ENCODE measurements around the gene TP53. TPM values are rescaled to one million over a fixed set of nuclear protein-coding genes. Genes with fewer than 3 reads are reported as not detected.
A peak's percentile ranks its signal among the peaks of the same experiment; 100 is the strongest.

The TP53 gene
- polyA plus RNA-seq, 3 donors: 16.2 to 35.1 (median 25.8) TPM

GRCh38 chr17:7640783-7641182 is 46.5 kb downstream of the TP53 start:
- Mint-ChIP-seq H3K9me3 (peaks cover 0 to 12% (median 4%) of the 10 kb centered on the region in 7 donors), H3K27ac (no peak overlapping the region), H3K27me3 (ENCODE audit: low read depth in 3 of 3) (peaks cover 5 to 8% (median 5%) of the 10 kb centered on the region in 3 donors), H3K4me3 (no peak overlapping the region), H3K4me1 (peaks cover 33% of the 10 kb centered on the region), H3K36me3 (peaks cover 0 to 3% of the 10 kb centered on the region in 2 donors)
- 97% methylated on average over 22 of the region's 26 CpGs for WGBS (ENCODE audit: insufficient coverage)
- Histone ChIP-seq H3K79me2 (ENCODE audit: insufficient read depth, low read length) (no peaks in the 10 kb centered on the region), H2AFZ (ENCODE audit: insufficient read depth, low read depth, low read length, poor library complexity, severe bottlenecking) (no peak overlapping the region), H3K9ac (ENCODE audit: insufficient read depth, low read length, poor library complexity, severe bottlenecking) (no peak overlapping the region), H3K27ac (ENCODE audit: low read depth in 1 of 2, low read length in 2 of 2) (no peak overlapping the region), H3K9me3 (replicated peaks in 1 of 2; ENCODE audit: control insufficient read depth in 1 of 2, insufficient read depth in 1 of 2, low read length in 2 of 2) (no peaks in the 10 kb centered on the region), H3K27me3 (ENCODE audit: control insufficient read depth in 2 of 2, insufficient read depth in 2 of 2, low read length in 2 of 2) (no peaks in the 10 kb centered on the region), H3K4me3 (replicated peaks in 1 of 3; ENCODE audit: low read depth in 2 of 3, low read length in 3 of 3) (no peak overlapping the region), H3K36me3 (replicated peaks in 1 of 2; ENCODE audit: control insufficient read depth in 1 of 2, insufficient read depth in 2 of 2, low read length in 2 of 2) (no peaks in the 10 kb centered on the region), H4K20me1 (ENCODE audit: insufficient read depth, low read length) (no peaks in the 10 kb centered on the region), H3K4me1 (ENCODE audit: control insufficient read depth in 1 of 2, insufficient read depth in 2 of 2, low read length in 2 of 2) (peaks cover 20 to 28% of the 10 kb centered on the region in 2 donors), H3K4me2 (replicated peaks; ENCODE audit: extremely low read depth, low read length, poor library complexity, severe bottlenecking) (no peak overlapping the region)
- TF ChIP-seq CTCF (IDR thresholded peaks at IDR 0.05): no peak
- no peak for DNase-seq
- intact Hi-C loops (cut with micrococcal nuclease): no loop called here

GRCh38 chr17:7636163-7636562 is 51.1 kb downstream of the TP53 start:
- peaks cover 0 to 3% (median 0%) of the 10 kb centered on the region in 7 donors for H3K9me3 Mint-ChIP-seq
- peaks cover 2 to 11% (median 8%) of the 10 kb centered on the region in 3 donors for H3K27me3 Mint-ChIP-seq (ENCODE audit: low read depth in 3 of 3)
- Histone ChIP-seq H4K20me1 (ENCODE audit: insufficient read depth, low read length) (no peaks in the 10 kb centered on the region), H3K27ac (ENCODE audit: low read depth in 1 of 2, low read length in 2 of 2) (no peak overlapping the region), H3K9me3 (replicated peaks in 1 of 2; ENCODE audit: control insufficient read depth in 1 of 2, insufficient read depth in 1 of 2, low read length in 2 of 2) (no peaks in the 10 kb centered on the region), H3K36me3 (replicated peaks in 1 of 2; ENCODE audit: control insufficient read depth in 1 of 2, insufficient read depth in 2 of 2, low read length in 2 of 2) (no peaks in the 10 kb centered on the region), H3K9ac (ENCODE audit: insufficient read depth, low read length, poor library complexity, severe bottlenecking) (no peak overlapping the region), H3K4me3 (replicated peaks in 1 of 3; ENCODE audit: low read depth in 2 of 3, low read length in 3 of 3) (no peak overlapping the region), H3K4me2 (replicated peaks; ENCODE audit: extremely low read depth, low read length, poor library complexity, severe bottlenecking) (no peak overlapping the region), H3K27me3 (ENCODE audit: control insufficient read depth in 2 of 2, insufficient read depth in 2 of 2, low read length in 2 of 2) (no peaks in the 10 kb centered on the region), H3K79me2 (ENCODE audit: insufficient read depth, low read length) (no peaks in the 10 kb centered on the region), H2AFZ (ENCODE audit: insufficient read depth, low read depth, low read length, poor library complexity, severe bottlenecking) (no peak overlapping the region), H3K4me1 (ENCODE audit: control insufficient read depth in 1 of 2, insufficient read depth in 2 of 2, low read length in 2 of 2) (peaks cover 3 to 7% of the 10 kb centered on the region in 2 donors)
- peaks cover 0 to 3% of the 10 kb centered on the region in 2 donors for H3K36me3 Mint-ChIP-seq
- WGBS (ENCODE audit: insufficient coverage): 91% methylated on average over 5 of the region's 5 CpGs
- peak overlapping the region in 1 of 2 donors; percentile 3 for H3K4me3 Mint-ChIP-seq
- intact Hi-C loops (cut with micrococcal nuclease): no loop called here
- DNase-seq: no peak
- H3K4me1 Mint-ChIP-seq: peaks cover 16% of the 10 kb centered on the region
- no peak for TF ChIP-seq CTCF (IDR thresholded peaks at IDR 0.05)
- H3K27ac Mint-ChIP-seq: peak overlapping the region in 1 of 7 donors; percentile 70

All from CD14-positive monocyte (primary cell).